ENCODE results near the gene CTSS. TPM values are rescaled to one million over a fixed set of nuclear protein-coding genes. Genes with fewer than 3 reads are reported as not detected.

Gene CTSS
- total RNA-seq, 2 donors from 2014 or later: 11.3 to 24.6 TPM

- intact Hi-C loops (cut with DNase I): no loop called here
- WGBS: 21% methylated on average over 2 of the region's 2 CpGs
- Histone ChIP-seq H3K27ac (no peak overlapping the region), H3K4me3 (peak overlapping the region; percentile 6 to 18), H3K9me3 (no peaks in the 10 kb centered on the region), H3K36me3 (no peaks in the 10 kb centered on the region), H3K27me3 (replicated peaks; ENCODE audit: insufficient read depth) (no peaks in the 10 kb centered on the region), H3K4me1 (replicated peaks) (no peaks in the 10 kb centered on the region)
- no peak for DNase-seq (ENCODE audit: low spot score)
- TF ChIP-seq POLR2AphosphoS5 (IDR thresholded peaks at IDR 0.05): no peak
- TF ChIP-seq CTCF (IDR thresholded peaks at IDR 0.05): no peak
- TF ChIP-seq POLR2A (IDR thresholded peaks at IDR 0.05): no peak
These were observed 919 bp downstream of the CTSS start for GRCh38 chr1:150764617-150765101.

GRCh38 chr1:150763018-150763417 lies 2.6 kb downstream of the CTSS start:
- 74% methylated on average over 3 of the region's 3 CpGs for WGBS
- Histone ChIP-seq H3K27me3 (replicated peaks; ENCODE audit: insufficient read depth) (no peaks in the 10 kb centered on the region), H3K4me3 (no peak overlapping the region), H3K4me1 (replicated peaks) (no peaks in the 10 kb centered on the region), H3K36me3 (no peaks in the 10 kb centered on the region), H3K27ac (no peak overlapping the region), H3K9me3 (no peaks in the 10 kb centered on the region)
- intact Hi-C loops (cut with DNase I): no loop called here
- TF ChIP-seq POLR2AphosphoS5 (IDR thresholded peaks at IDR 0.05) (no peak), CTCF (IDR thresholded peaks at IDR 0.05) (no peak), POLR2A (IDR thresholded peaks at IDR 0.05) (no peak)
- DNase-seq (ENCODE audit: low spot score): no peak

GRCh38 chr1:150762552-150762951 lies 3.0 kb downstream of the CTSS start:
- Histone ChIP-seq H3K36me3 (no peaks in the 10 kb centered on the region), H3K27ac (no peak overlapping the region), H3K27me3 (replicated peaks; ENCODE audit: insufficient read depth) (no peaks in the 10 kb centered on the region), H3K9me3 (no peaks in the 10 kb centered on the region), H3K4me1 (replicated peaks) (no peaks in the 10 kb centered on the region), H3K4me3 (no peak overlapping the region)
- 90% methylated on average over 2 of the region's 2 CpGs for WGBS
- TF ChIP-seq CTCF (IDR thresholded peaks at IDR 0.05): no peak
- TF ChIP-seq POLR2AphosphoS5 (IDR thresholded peaks at IDR 0.05): no peak
- intact Hi-C loops (cut with DNase I): no loop called here
- no peak for DNase-seq (ENCODE audit: low spot score)

- Histone ChIP-seq H3K36me3 (no peaks in the 10 kb centered on the region), H3K9me3 (no peaks in the 10 kb centered on the region), H3K27ac (no peak overlapping the region), H3K4me1 (replicated peaks) (no peaks in the 10 kb centered on the region), H3K4me3 (no peak overlapping the region), H3K27me3 (replicated peaks; ENCODE audit: insufficient read depth) (no peaks in the 10 kb centered on the region)
- no peak for DNase-seq (ENCODE audit: low spot score)
- TF ChIP-seq CTCF (IDR thresholded peaks at IDR 0.05): no peak
- no peak for TF ChIP-seq POLR2AphosphoS5 (IDR thresholded peaks at IDR 0.05)
- no peak for TF ChIP-seq POLR2A (IDR thresholded peaks at IDR 0.05)
- WGBS: 82% methylated on average over 1 of the region's 1 CpG
- intact Hi-C loops (cut with DNase I): no loop called here
These were observed 3.8 kb downstream of the CTSS start for GRCh38 chr1:150761801-150762200.

- Histone ChIP-seq H3K9me3 (no peaks in the 10 kb centered on the region), H3K4me3 (no peak overlapping the region), H3K27me3 (replicated peaks; ENCODE audit: insufficient read depth) (no peaks in the 10 kb centered on the region), H3K4me1 (replicated peaks) (no peaks in the 10 kb centered on the region), H3K36me3 (no peaks in the 10 kb centered on the region), H3K27ac (no peak overlapping the region)
- no peak for DNase-seq (ENCODE audit: low spot score)
- intact Hi-C loops (cut with DNase I): no loop called here
- TF ChIP-seq CTCF (IDR thresholded peaks at IDR 0.05): no peak
- TF ChIP-seq POLR2A (IDR thresholded peaks at IDR 0.05): no peak
- TF ChIP-seq POLR2AphosphoS5 (IDR thresholded peaks at IDR 0.05): no peak
- 77% methylated on average over 3 of the region's 3 CpGs for WGBS
These were observed 5.6 kb downstream of the CTSS start for GRCh38 chr1:150760013-150760412.
